ENCODE data around the gene TUBGCP2. TPM values are rescaled to one million over a fixed set of nuclear protein-coding genes. Genes with fewer than 3 reads are reported as not detected.

TUBGCP2 gene
- total RNA-seq, 4 donors from 2014 or later = 26.8 to 61.9 (median 44.4) TPM

DNA sequence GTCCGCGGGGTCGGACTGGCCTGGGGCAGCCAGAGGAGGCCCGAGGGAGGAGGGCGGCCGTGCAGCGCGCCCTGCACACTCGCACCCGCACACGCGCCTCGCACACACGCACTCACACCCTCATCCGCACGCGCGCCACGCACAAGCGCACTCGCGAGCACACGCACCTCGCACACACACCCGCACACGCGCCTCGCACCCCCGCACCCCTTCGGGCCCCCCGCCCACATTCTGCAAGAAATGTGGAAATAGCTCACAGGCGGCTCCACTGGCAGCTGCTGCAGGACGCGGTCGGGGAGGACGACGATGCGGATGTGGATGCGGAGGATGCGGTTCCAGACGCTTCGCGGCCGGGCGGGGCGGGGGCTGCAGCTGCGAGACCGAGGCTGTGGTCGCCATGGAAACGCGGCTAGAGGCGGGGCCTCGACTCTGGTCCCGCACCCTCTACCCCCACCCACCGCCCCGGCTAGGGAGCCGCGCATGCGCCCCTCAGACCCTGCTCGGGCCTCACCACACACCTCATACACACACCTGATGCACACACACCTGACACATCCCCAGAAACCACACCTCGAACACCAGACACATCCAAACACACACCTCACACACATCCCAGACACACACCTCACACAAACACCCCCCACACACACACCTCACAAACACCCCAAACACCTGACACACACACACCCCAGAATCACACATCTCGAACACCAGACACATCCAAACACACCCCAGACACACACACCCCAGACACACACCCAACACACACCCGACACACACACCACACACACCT, 28.1 kb upstream of the TUBGCP2 start, which contains the start of gene CALY:
CALY (minus strand) TSS at position 320 of the 793 bp plus-strand sequence. CDS start 7,907 bp downstream, outside the sequence.
- intact Hi-C loops (cut with DNase I; ENCODE audit: low total_unique reads) = no loop called here
- peaks cover 42 to 45% of the 10 kb centered on the region in 2 donors for H3K27me3 ChIP-seq
- H3K27ac ChIP-seq = no peak within 1 kb of the TSS
- H3K9me3 ChIP-seq = no peaks in the 10 kb centered on the region
- H3K4me3 ChIP-seq = peak within 1 kb of the TSS; percentile 15 to 22
- H3K4me1 ChIP-seq = peaks cover 0 to 21% of the 10 kb centered on the region in 2 donors
- H3K36me3 ChIP-seq = no peaks in the 10 kb centered on the region
- TF ChIP-seq CTCF (IDR thresholded peaks at IDR 0.05) (no peak), POLR2A (IDR thresholded peaks at IDR 0.05) (no peak)
- no peak for DNase-seq

DNA sequence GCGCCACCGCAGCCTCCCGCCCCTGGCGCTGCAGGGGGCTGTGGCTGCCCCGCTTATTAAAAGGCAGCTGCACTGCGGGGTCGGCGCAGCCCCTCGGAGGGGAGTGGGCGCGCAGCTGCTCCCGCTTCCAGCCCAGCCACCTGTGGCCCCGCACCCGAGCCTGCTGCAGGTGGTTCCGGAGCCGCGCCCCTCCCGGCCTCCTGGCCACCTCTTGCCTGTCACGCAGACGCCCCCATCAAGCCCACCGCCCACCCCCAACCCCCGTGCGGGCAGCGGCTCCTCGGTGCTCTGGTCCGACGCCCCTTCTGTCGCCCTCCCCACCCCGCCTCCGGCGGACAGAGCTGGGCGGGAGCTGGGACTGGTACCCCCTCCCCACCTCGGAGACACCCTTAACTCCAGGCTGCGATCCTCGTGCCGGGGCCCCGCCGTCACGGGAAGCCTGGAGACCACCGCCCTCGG, 27.5 kb upstream of the TUBGCP2 start:
- Histone ChIP-seq H3K4me1 (peaks cover 0 to 21% of the 10 kb centered on the region in 2 donors), H3K9me3 (no peaks in the 10 kb centered on the region), H3K27me3 (peaks cover 42 to 45% of the 10 kb centered on the region in 2 donors), H3K36me3 (no peaks in the 10 kb centered on the region), H3K27ac (no peak overlapping the region), H3K4me3 (peak overlapping the region in 1 of 2 donors; percentile 15)
- intact Hi-C loops (cut with DNase I; ENCODE audit: low total_unique reads) = no loop called here
- TF ChIP-seq POLR2A (IDR thresholded peaks at IDR 0.05) (no peak), CTCF (IDR thresholded peaks at IDR 0.05) (no peak)
- DNase-seq = no peak

DNA sequence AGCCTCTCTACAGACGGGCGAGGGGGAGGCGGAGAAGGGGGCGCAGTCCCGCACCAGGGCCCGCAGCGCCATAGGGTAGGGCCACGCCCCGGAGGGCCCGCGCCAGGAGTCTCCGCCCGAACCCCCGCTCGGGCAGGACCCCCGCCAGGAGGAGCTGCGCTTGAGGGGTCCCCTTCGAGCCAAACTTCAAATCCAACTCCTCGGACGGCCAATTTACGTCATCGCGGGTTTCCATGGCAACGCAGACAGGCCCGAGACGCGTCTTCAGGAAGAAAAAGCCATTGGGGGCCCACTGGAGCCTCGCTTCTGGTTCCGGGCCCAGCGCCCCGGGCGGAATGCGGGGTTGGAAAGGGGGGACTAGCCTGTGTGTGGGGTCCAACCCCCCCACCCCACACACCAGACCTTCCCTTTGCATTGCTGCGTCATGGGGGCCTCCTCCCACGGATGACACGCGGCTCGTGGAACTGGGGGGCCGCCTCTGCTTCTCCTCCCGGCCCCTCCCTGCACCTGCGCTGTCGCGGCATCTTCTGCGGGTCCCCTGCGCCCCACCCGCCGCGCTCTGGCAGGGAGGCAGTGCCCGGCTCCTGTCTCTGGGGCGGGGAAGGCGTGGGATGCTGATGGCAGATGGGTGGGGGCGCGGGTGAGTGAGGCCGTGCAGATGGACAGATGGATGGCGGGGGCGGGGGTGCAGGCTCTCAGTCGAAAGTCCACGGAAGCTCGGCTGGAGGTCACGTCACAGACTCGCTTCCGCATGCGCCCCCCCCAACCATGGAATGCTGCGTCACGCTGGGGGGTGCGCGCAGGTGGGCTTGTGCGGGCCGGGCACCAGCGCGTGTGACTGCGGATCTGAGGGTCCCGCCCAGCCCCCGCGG, 26.8 kb upstream of the TUBGCP2 start:
- Histone ChIP-seq H3K9me3 (no peaks in the 10 kb centered on the region), H3K27me3 (peaks cover 42 to 45% of the 10 kb centered on the region in 2 donors), H3K36me3 (no peaks in the 10 kb centered on the region), H3K4me3 (peak overlapping the region; percentile 15 to 22), H3K27ac (no peak overlapping the region), H3K4me1 (peaks cover 0 to 21% of the 10 kb centered on the region in 2 donors)
- peak in 1 of 2 donors; percentile 59 for DNase-seq
- TF ChIP-seq CTCF (IDR thresholded peaks at IDR 0.05) (no peak), POLR2A (IDR thresholded peaks at IDR 0.05) (no peak)
- intact Hi-C loops (cut with DNase I; ENCODE audit: low total_unique reads) = no loop called here

- peaks cover 0 to 25% of the 10 kb centered on the region in 2 donors for H3K4me1 ChIP-seq
- intact Hi-C loops (cut with DNase I; ENCODE audit: low total_unique reads) = no loop called here
- DNase-seq = no peak
- no peaks in the 10 kb centered on the region for H3K36me3 ChIP-seq
- peak overlapping the region; percentile 15 to 22 for H3K4me3 ChIP-seq
- no peak overlapping the region for H3K27ac ChIP-seq
- H3K9me3 ChIP-seq = no peaks in the 10 kb centered on the region
- TF ChIP-seq CTCF (IDR thresholded peaks at IDR 0.05) (no peak), POLR2A (IDR thresholded peaks at IDR 0.05) (no peak)
- H3K27me3 ChIP-seq = peaks cover 42 to 45% of the 10 kb centered on the region in 2 donors
These were observed 26.0 kb upstream of the TUBGCP2 start for GRCh38 chr10:133334503-133335245.
